GM23338 (cell line): ENCODE results near the gene SNTG2.

ENCODE experiments used
- EZH2phosphoT487 ChIP-seq: fragments of 200-600 bp; sonication (generic); IDR thresholded peaks from one replicate; pipeline ENCODE4 v1.8.1; 2018; ENCODE audit warnings: antibody characterized with exemption; ENCODE audit not compliant: unreplicated experiment
- JUNB ChIP-seq: IDR thresholded peaks from one replicate; pipeline ENCODE4 v1.6.1; 2016; ENCODE audit warnings: antibody characterized with exemption; ENCODE audit not compliant: unreplicated experiment
- TF ChIP-seq, protein P1 (sequence below), 2 experiments: fragments of 200-600 bp in 1 of 2; sonication (generic) in 1 of 2; conservative IDR thresholded peaks; 2 replicates each; pipeline versions ENCODE4 v1.5.1 to v1.6.1; 2016 to 2017; ENCODE audit warnings: antibody characterized with exemption in 2 of 2, low read depth in 2 of 2, mild to moderate bottlenecking in 2 of 2, moderate library complexity in 1 of 2
- TF ChIP-seq, protein P2 (sequence below): IDR thresholded peaks from 2 replicates; pipeline ENCODE4 v1.6.1; 2016; ENCODE audit warnings: antibody characterized with exemption

DNA sequence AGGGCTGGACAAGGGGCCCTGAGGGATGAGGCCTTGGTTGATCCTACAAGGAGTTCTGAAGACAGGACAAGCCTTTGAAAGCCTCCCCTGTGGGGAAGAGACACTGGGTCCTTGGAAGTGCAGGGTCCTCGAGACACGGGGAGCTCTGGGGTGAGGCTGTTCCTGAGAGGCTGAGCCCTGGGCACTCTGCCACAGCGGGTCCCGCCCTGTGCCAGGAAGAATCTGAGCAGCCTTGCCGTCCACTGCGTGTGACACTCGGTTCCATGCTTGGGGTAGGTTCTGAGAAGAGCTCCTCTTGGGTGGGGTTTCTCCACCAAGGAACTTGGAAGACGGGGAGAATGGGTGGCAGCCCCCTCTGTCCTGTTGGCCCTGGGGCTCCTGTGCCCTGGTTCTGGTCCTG lies 13.9 kb downstream of the SNTG2 start:
- TF ChIP-seq, protein P1, sequence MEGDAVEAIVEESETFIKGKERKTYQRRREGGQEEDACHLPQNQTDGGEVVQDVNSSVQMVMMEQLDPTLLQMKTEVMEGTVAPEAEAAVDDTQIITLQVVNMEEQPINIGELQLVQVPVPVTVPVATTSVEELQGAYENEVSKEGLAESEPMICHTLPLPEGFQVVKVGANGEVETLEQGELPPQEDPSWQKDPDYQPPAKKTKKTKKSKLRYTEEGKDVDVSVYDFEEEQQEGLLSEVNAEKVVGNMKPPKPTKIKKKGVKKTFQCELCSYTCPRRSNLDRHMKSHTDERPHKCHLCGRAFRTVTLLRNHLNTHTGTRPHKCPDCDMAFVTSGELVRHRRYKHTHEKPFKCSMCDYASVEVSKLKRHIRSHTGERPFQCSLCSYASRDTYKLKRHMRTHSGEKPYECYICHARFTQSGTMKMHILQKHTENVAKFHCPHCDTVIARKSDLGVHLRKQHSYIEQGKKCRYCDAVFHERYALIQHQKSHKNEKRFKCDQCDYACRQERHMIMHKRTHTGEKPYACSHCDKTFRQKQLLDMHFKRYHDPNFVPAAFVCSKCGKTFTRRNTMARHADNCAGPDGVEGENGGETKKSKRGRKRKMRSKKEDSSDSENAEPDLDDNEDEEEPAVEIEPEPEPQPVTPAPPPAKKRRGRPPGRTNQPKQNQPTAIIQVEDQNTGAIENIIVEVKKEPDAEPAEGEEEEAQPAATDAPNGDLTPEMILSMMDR (conservative IDR thresholded peaks at IDR 0.05; ENCODE audit: low read depth in 2 of 2), result no peak
- no peak for TF ChIP-seq EZH2phosphoT487
- TF ChIP-seq JUNB, result no peak
- TF ChIP-seq, protein P2, sequence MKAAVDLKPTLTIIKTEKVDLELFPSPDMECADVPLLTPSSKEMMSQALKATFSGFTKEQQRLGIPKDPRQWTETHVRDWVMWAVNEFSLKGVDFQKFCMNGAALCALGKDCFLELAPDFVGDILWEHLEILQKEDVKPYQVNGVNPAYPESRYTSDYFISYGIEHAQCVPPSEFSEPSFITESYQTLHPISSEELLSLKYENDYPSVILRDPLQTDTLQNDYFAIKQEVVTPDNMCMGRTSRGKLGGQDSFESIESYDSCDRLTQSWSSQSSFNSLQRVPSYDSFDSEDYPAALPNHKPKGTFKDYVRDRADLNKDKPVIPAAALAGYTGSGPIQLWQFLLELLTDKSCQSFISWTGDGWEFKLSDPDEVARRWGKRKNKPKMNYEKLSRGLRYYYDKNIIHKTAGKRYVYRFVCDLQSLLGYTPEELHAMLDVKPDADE, result no peak
